WTC11 (cell line): ENCODE measurements around the gene NEO1.

Experiments
- AFF4 ChIP-seq: sonication (generic); formaldehyde crosslinking; IDR thresholded peaks from 2 replicates; pipeline ENCODE4 v1.8.1; 2023; ENCODE audit warnings: mild to moderate bottlenecking, missing genetic modification reagents, borderline replicate concordance
- ATF2 ChIP-seq: sonication (generic); formaldehyde crosslinking; IDR thresholded peaks from 2 replicates; pipeline ENCODE4 v1.8.1; 2022; ENCODE audit warnings: low read depth, missing genetic modification reagents, borderline replicate concordance
- ATF6 ChIP-seq: sonication (generic); formaldehyde crosslinking; IDR thresholded peaks from 2 replicates; pipeline ENCODE4 v1.8.1; 2023; ENCODE audit warnings: mild to moderate bottlenecking, missing genetic modification reagents
- CREB1 ChIP-seq: sonication (generic); formaldehyde crosslinking; IDR thresholded peaks from 2 replicates; pipeline ENCODE4 v1.8.0; 2023; ENCODE audit warnings: mild to moderate bottlenecking, missing genetic modification reagents
- CTCF ChIP-seq: fragments of 200-600 bp; IDR thresholded peaks from 2 replicates; pipeline ENCODE4 v1.8.0; 2022; ENCODE audit warnings: antibody characterized with exemption
- JUN ChIP-seq: sonication (generic); formaldehyde crosslinking; IDR thresholded peaks from 2 replicates; pipeline ENCODE4 v1.8.0; 2023; ENCODE audit warnings: mild to moderate bottlenecking, missing genetic modification reagents
- NFATC4 ChIP-seq: fragments of 250-450 bp; sonication (Bioruptor Pico); IDR thresholded peaks from 2 replicates; pipeline ENCODE4 v1.9.0; 2021; ENCODE audit warnings: mild to moderate bottlenecking
- NR1H2 ChIP-seq: sonication (generic); formaldehyde crosslinking; IDR thresholded peaks from 2 replicates; pipeline ENCODE4 v1.9.0; 2021; ENCODE audit warnings: mild to moderate bottlenecking, moderate library complexity, missing genetic modification reagents
- SMAD4 ChIP-seq: sonication (generic); formaldehyde crosslinking; IDR thresholded peaks from 2 replicates; pipeline ENCODE4 v1.8.0; 2022; ENCODE audit warnings: mild to moderate bottlenecking, missing genetic modification reagents
- SP1 ChIP-seq: sonication (generic); formaldehyde crosslinking; conservative IDR thresholded peaks from 2 replicates; pipeline ENCODE4 v1.8.1; 2022; ENCODE audit warnings: missing genetic modification reagents
- TP53 ChIP-seq: sonication (generic); formaldehyde crosslinking; IDR thresholded peaks from 2 replicates; pipeline ENCODE4 v1.8.1; 2023; ENCODE audit warnings: mild to moderate bottlenecking, missing genetic modification reagents
- ZNF263 ChIP-seq: sonication (generic); formaldehyde crosslinking; IDR thresholded peaks from 2 replicates; pipeline ENCODE4 v1.8.1; 2022; ENCODE audit warnings: low read depth, mild to moderate bottlenecking, moderate library complexity, missing genetic modification reagents
- ZNF317 ChIP-seq: sonication (generic); formaldehyde crosslinking; IDR thresholded peaks from 2 replicates; pipeline ENCODE4 v1.8.1; 2023; ENCODE audit warnings: low read depth, mild to moderate bottlenecking, moderate library complexity, missing genetic modification reagents, borderline replicate concordance

GRCh38 chr15:73341886-73342600 is 289.8 kb downstream of the NEO1 start:
- TF ChIP-seq CREB1 (CRISPR knock-in tag) (no peak), CTCF (no peak), ZNF263 (CRISPR knock-in tag) (no peak), ZNF317 (CRISPR knock-in tag) (no peak), SMAD4 (no peak), ATF6 (CRISPR knock-in tag) (no peak), NR1H2 (CRISPR knock-in tag) (no peak), JUN (CRISPR knock-in tag) (no peak), AFF4 (CRISPR knock-in tag) (no peak), TP53 (no peak), NFATC4 (CRISPR knock-in tag) (no peak), SP1 (CRISPR knock-in tag) (no peak), ATF2 (CRISPR knock-in tag) (no peak)
